Measurements from ENCODE around the gene AMMECR1L.
"Not testable (repeated sequence)": the region's sequence is repeated elsewhere in the genome, so short reads cannot be mapped to it uniquely, and the experiment has no call there.

The AMMECR1L gene

GRCh38 chr2:127887082-127887775 lies 1.5 kb upstream of the AMMECR1L start:
- Histone ChIP-seq H3K27ac (ENCODE audit: low read depth, low read length) (no peak overlapping the region), H3K36me3 (ENCODE audit: control insufficient read depth in 1 of 2, insufficient read depth in 2 of 2, low read length in 2 of 2) (no peaks in the 10 kb centered on the region)

GRCh38 chr2:127886593-127886935 lies 808 bp upstream of the AMMECR1L start:
- peaks cover 19 to 25% of the 10 kb centered on the region in 2 donors for H3K4me1 ChIP-seq (ENCODE audit: control insufficient read depth in 1 of 2, insufficient read depth in 2 of 2, low read length in 2 of 2)
- not testable (repeated sequence) for H3K9me3 ChIP-seq (ENCODE audit: control insufficient read depth in 1 of 2, low read length in 2 of 2); H3K27me3 ChIP-seq (ENCODE audit: control insufficient read depth in 1 of 2, insufficient read depth in 2 of 2, low read length in 2 of 2); H3K36me3 ChIP-seq (ENCODE audit: control insufficient read depth in 1 of 2, insufficient read depth in 2 of 2, low read length in 2 of 2)
- H3K9ac ChIP-seq (ENCODE audit: low read depth in 1 of 2, low read length in 2 of 2) = peak overlapping the region; percentile 30 to 54
- H3K4me3 ChIP-seq (ENCODE audit: low read depth in 1 of 2, low read length in 2 of 2) = peak overlapping the region; percentile 38 to 71
- peak overlapping the region; percentile 81 for H3K27ac ChIP-seq (ENCODE audit: low read depth, low read length)

More at GRCh38 chr2:127887082-127887775, 1.5 kb upstream of the AMMECR1L start:
- Histone ChIP-seq H3K4me1 (ENCODE audit: control insufficient read depth in 1 of 2, insufficient read depth in 2 of 2, low read length in 2 of 2) (peaks cover 19 to 25% of the 10 kb centered on the region in 2 donors), H3K9me3 (ENCODE audit: control insufficient read depth in 1 of 2, low read length in 2 of 2) (no peaks in the 10 kb centered on the region), H3K27me3 (ENCODE audit: control insufficient read depth in 1 of 2, insufficient read depth in 2 of 2, low read length in 2 of 2) (no peaks in the 10 kb centered on the region), H3K4me3 (ENCODE audit: low read depth in 1 of 2, low read length in 2 of 2) (peak overlapping the region; percentile 57 to 61), H3K9ac (ENCODE audit: low read depth in 1 of 2, low read length in 2 of 2) (peak overlapping the region; percentile 39)

DNA sequence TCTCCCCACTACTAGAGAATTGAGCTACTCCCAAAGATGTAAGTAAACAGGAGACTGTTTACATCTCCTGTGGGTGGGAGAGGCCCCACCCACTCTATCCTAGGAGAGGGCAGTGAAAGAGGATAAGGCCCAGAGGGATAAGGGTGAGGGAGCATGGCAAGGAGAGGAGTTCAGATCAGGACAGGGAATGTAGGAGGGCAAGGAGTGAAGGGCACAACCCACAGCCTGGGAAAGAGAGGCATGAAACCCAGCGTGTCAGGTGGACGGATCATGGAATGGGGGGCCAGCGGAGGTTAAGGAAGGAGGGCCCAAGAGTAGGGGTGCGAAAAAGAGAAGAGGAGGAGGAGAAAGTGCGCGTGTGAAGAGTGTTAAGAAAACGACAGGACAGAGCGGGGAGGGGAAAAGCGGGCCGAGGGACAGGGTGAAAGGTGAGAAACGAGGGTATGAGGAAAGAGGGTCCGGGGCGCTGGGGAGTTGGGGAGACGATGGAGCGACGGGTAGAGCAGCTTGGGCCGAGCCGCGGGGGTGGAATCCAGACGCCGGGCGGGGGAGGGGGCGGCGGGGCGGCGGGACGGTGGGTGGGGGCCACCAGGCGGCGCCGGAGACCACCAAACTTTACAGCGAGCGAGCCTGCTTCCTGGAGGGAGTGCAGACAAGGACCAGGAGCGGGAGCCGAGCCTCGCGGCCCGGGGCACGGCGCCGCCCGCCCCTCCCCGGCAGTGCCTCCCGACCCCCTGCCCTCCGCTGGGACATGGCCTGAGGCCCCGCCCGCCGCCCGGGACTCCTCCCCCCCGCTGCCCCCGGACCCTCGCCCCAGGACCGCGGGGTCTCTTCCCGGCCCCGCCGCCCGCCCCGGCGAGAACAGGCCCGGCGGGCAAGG lies 655 bp downstream of the AMMECR1L start:
- not testable (repeated sequence) for H3K9me3 ChIP-seq (ENCODE audit: control insufficient read depth in 1 of 2, low read length in 2 of 2); H3K27me3 ChIP-seq (ENCODE audit: control insufficient read depth in 1 of 2, insufficient read depth in 2 of 2, low read length in 2 of 2)
- Histone ChIP-seq H3K9ac (ENCODE audit: low read depth in 1 of 2, low read length in 2 of 2) (peak overlapping the region; percentile 54 to 69), H3K27ac (ENCODE audit: low read depth, low read length) (peak overlapping the region; percentile 22), H3K4me1 (ENCODE audit: control insufficient read depth in 1 of 2, insufficient read depth in 2 of 2, low read length in 2 of 2) (peaks cover 19 to 25% of the 10 kb centered on the region in 2 donors), H3K36me3 (ENCODE audit: control insufficient read depth in 1 of 2, insufficient read depth in 2 of 2, low read length in 2 of 2) (peaks cover 0 to 16% of the 10 kb centered on the region in 2 donors), H3K4me3 (ENCODE audit: low read depth in 1 of 2, low read length in 2 of 2) (peak overlapping the region; percentile 74)

DNA sequence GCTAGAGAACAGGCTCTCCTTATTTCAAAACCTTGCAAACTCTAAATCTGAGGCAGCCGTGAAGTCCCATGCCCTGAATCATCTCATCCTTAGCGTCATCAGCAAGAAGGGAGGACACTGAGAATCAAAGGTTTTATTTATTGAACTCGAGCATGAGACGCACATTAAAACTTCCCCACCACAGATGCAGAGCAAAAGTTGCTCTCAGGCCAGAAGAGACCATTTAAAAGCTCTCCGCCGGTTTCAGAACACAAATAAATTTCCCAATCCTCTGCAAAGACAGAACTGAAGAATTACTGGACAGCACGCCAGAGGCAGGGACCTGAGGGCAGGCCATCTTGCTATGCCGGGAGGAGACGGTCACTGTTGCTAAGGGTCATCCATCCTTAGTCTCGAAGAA lies 1.3 kb downstream of the AMMECR1L start:
- Histone ChIP-seq H3K4me3 (ENCODE audit: low read depth in 1 of 2, low read length in 2 of 2) (peak overlapping the region; percentile 74), H3K9me3 (ENCODE audit: control insufficient read depth in 1 of 2, low read length in 2 of 2) (no peaks in the 10 kb centered on the region), H3K27ac (ENCODE audit: low read depth, low read length) (peak overlapping the region; percentile 22), H3K9ac (ENCODE audit: low read depth in 1 of 2, low read length in 2 of 2) (peak overlapping the region; percentile 54 to 69), H3K36me3 (ENCODE audit: control insufficient read depth in 1 of 2, insufficient read depth in 2 of 2, low read length in 2 of 2) (peaks cover 0 to 22% of the 10 kb centered on the region in 2 donors), H3K27me3 (ENCODE audit: control insufficient read depth in 1 of 2, insufficient read depth in 2 of 2, low read length in 2 of 2) (no peaks in the 10 kb centered on the region), H3K4me1 (ENCODE audit: control insufficient read depth in 1 of 2, insufficient read depth in 2 of 2, low read length in 2 of 2) (peaks cover 19 to 25% of the 10 kb centered on the region in 2 donors)

- H3K4me1 ChIP-seq (ENCODE audit: control insufficient read depth in 1 of 2, insufficient read depth in 2 of 2, low read length in 2 of 2) = peaks cover 11 to 12% of the 10 kb centered on the region in 2 donors
- no peaks in the 10 kb centered on the region for H3K9me3 ChIP-seq (ENCODE audit: control insufficient read depth in 1 of 2, low read length in 2 of 2)
- peaks cover 0 to 31% of the 10 kb centered on the region in 2 donors for H3K36me3 ChIP-seq (ENCODE audit: control insufficient read depth in 1 of 2, insufficient read depth in 2 of 2, low read length in 2 of 2)
- H3K27me3 ChIP-seq (ENCODE audit: control insufficient read depth in 1 of 2, insufficient read depth in 2 of 2, low read length in 2 of 2) = no peaks in the 10 kb centered on the region
- H3K27ac ChIP-seq (ENCODE audit: low read depth, low read length) = no peak overlapping the region
- no peak overlapping the region for H3K4me3 ChIP-seq (ENCODE audit: low read depth in 1 of 2, low read length in 2 of 2)
- no peak overlapping the region for H3K9ac ChIP-seq (ENCODE audit: low read depth in 1 of 2, low read length in 2 of 2)
Measured at GRCh38 chr2:127879899-127880298, 5.9 kb downstream of the AMMECR1L start.

- H3K4me1 ChIP-seq (ENCODE audit: control insufficient read depth in 1 of 2, insufficient read depth in 2 of 2, low read length in 2 of 2) = peaks cover 2 to 3% of the 10 kb centered on the region in 2 donors
- no peak overlapping the region for H3K9ac ChIP-seq (ENCODE audit: low read depth in 1 of 2, low read length in 2 of 2)
- no peaks in the 10 kb centered on the region for H3K9me3 ChIP-seq (ENCODE audit: control insufficient read depth in 1 of 2, low read length in 2 of 2)
- no peak overlapping the region for H3K4me3 ChIP-seq (ENCODE audit: low read depth in 1 of 2, low read length in 2 of 2)
- H3K27me3 ChIP-seq (ENCODE audit: control insufficient read depth in 1 of 2, insufficient read depth in 2 of 2, low read length in 2 of 2) = no peaks in the 10 kb centered on the region
- no peak overlapping the region for H3K27ac ChIP-seq (ENCODE audit: low read depth, low read length)
- peaks cover 11 to 48% of the 10 kb centered on the region in 2 donors for H3K36me3 ChIP-seq (ENCODE audit: control insufficient read depth in 1 of 2, insufficient read depth in 2 of 2, low read length in 2 of 2)
Measured at GRCh38 chr2:127877626-127878025, 8.1 kb downstream of the AMMECR1L start.

- Histone ChIP-seq H3K36me3 (ENCODE audit: control insufficient read depth in 1 of 2, insufficient read depth in 2 of 2, low read length in 2 of 2) (peaks cover 13 to 53% of the 10 kb centered on the region in 2 donors), H3K9me3 (ENCODE audit: control insufficient read depth in 1 of 2, low read length in 2 of 2) (no peaks in the 10 kb centered on the region), H3K4me1 (ENCODE audit: control insufficient read depth in 1 of 2, insufficient read depth in 2 of 2, low read length in 2 of 2) (peaks cover 6 to 7% of the 10 kb centered on the region in 2 donors), H3K27me3 (ENCODE audit: control insufficient read depth in 1 of 2, insufficient read depth in 2 of 2, low read length in 2 of 2) (no peaks in the 10 kb centered on the region), H3K4me3 (ENCODE audit: low read depth in 1 of 2, low read length in 2 of 2) (no peak overlapping the region), H3K27ac (ENCODE audit: low read depth, low read length) (no peak overlapping the region), H3K9ac (ENCODE audit: low read depth in 1 of 2, low read length in 2 of 2) (no peak overlapping the region)
Measured at GRCh38 chr2:127877136-127877535, 8.6 kb downstream of the AMMECR1L start.

DNA sequence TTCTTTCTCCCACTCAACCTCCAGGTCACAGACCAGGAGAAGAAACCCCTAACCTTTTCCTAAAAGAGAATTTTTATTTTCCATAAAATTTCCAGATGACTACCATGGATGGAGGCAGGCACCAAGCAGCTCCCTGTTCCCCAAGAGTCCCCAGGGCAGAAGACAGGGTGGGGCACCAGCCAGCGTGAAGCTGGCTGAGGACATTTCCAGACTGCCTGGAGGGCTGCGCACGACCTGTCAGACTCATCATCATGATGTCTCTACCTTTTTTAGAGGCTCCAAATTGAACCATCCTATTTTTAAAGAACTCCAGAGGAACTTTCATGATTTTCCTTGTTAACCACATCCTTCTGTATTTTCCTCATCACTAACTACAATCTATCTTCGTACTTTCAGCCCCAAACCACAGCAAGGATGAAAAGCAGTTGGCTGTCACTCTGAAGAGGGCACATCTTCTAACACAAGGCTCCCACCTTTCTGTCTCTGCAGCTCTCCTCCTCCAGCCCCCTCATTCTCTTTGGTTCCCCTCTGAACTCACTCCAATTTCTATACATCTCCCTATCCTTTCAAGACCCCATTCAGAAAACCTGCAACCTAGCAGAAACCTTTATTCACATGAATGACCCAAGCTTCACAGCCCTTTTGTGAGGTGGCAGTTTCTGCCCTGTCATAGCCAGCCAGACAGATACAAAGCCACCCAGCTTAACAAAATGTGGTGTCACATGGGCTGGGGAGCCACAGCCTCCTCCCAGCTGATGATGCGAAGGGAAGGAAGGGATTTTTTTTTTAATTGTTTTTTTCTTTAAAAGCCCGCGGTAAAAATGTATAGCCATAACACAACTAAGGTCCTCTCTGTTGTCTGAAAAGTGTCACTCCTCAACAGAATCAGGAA lies 11.1 kb downstream of the AMMECR1L start:
- H3K36me3 ChIP-seq (ENCODE audit: control insufficient read depth in 1 of 2, insufficient read depth in 2 of 2, low read length in 2 of 2) = peaks cover 24 to 46% of the 10 kb centered on the region in 2 donors
- no peaks in the 10 kb centered on the region for H3K27me3 ChIP-seq (ENCODE audit: control insufficient read depth in 1 of 2, insufficient read depth in 2 of 2, low read length in 2 of 2)
- H3K4me3 ChIP-seq (ENCODE audit: low read depth in 1 of 2, low read length in 2 of 2) = no peak overlapping the region
- H3K9me3 ChIP-seq (ENCODE audit: control insufficient read depth in 1 of 2, low read length in 2 of 2) = no peaks in the 10 kb centered on the region
- peaks cover 6 to 7% of the 10 kb centered on the region in 2 donors for H3K4me1 ChIP-seq (ENCODE audit: control insufficient read depth in 1 of 2, insufficient read depth in 2 of 2, low read length in 2 of 2)
- H3K9ac ChIP-seq (ENCODE audit: low read depth in 1 of 2, low read length in 2 of 2) = no peak overlapping the region
- no peak overlapping the region for H3K27ac ChIP-seq (ENCODE audit: low read depth, low read length)

- Histone ChIP-seq H3K9me3 (ENCODE audit: control insufficient read depth in 1 of 2, low read length in 2 of 2) (no peaks in the 10 kb centered on the region), H3K36me3 (ENCODE audit: control insufficient read depth in 1 of 2, insufficient read depth in 2 of 2, low read length in 2 of 2) (peaks cover 27 to 48% of the 10 kb centered on the region in 2 donors), H3K27me3 (ENCODE audit: control insufficient read depth in 1 of 2, insufficient read depth in 2 of 2, low read length in 2 of 2) (no peaks in the 10 kb centered on the region), H3K4me3 (ENCODE audit: low read depth in 1 of 2, low read length in 2 of 2) (no peak overlapping the region), H3K27ac (ENCODE audit: low read depth, low read length) (no peak overlapping the region), H3K9ac (ENCODE audit: low read depth in 1 of 2, low read length in 2 of 2) (no peak overlapping the region), H3K4me1 (ENCODE audit: control insufficient read depth in 1 of 2, insufficient read depth in 2 of 2, low read length in 2 of 2) (peaks cover 6 to 7% of the 10 kb centered on the region in 2 donors)
Measured at GRCh38 chr2:127873707-127874303, 12.0 kb downstream of the AMMECR1L start.

Measured in duodenal mucosa (tissue), 2 donors.